Heart left ventricle (tissue), 13 donors: ENCODE data around the gene DNAJB1.

Source experiments
- CTCF ChIP-seq, 12 donors: fragments of 200-600 bp; sonication (generic) in 4 of 12; IDR thresholded peaks; one replicate each; pipeline versions ENCODE4 v1.5.0 to v1.8.0; 2018 to 2022; ENCODE audit warnings: antibody characterized with exemption in 12 of 12, mild to moderate bottlenecking in 5 of 12
- POLR2A ChIP-seq, 2 donors: fragments of 450-650 bp; IDR thresholded peaks; one replicate each; pipeline ENCODE4 v1.6.1; 2017; ENCODE audit warnings: antibody characterized with exemption in 2 of 2, mild to moderate bottlenecking in 2 of 2, moderate library complexity in 2 of 2
- donor health status: ischemic (EF 13 %, LVEDD 7.1; RV severe dilation, severe dysfunction).
- donor health status: DM: no; HTN: yes; CAD: no.
- donor health status: DM: no; HTN: no; CAD: no.
- donor health status: ischemic (EF 25% LVEDD 6.9; RV normal size, moderate dysfunction).
- donor health status: ischemic (EF 25% LVEDD 5.7; RV mildly dilated, moderate dysfunction).
- donor health status: ischemic (EF 35%, LVEDD 5.7; RV mildly dilated, moderate dysfunction).
- donor health status: nonischemic (EF 11% LVEDD 7.7; RV severe dilation, severe dysfunction).
- donor health status: DM: yes; HTN: yes; CAD: no.
- donor health status: PGD.
- donor health status: ischemic (EF 29% LVEDD 5.4; RV normal size, mild dysfunction).
- donor health status: nonischemic (EF 23%, LVEDD 6.1; RV moderate dilation, normal function).

DNA sequence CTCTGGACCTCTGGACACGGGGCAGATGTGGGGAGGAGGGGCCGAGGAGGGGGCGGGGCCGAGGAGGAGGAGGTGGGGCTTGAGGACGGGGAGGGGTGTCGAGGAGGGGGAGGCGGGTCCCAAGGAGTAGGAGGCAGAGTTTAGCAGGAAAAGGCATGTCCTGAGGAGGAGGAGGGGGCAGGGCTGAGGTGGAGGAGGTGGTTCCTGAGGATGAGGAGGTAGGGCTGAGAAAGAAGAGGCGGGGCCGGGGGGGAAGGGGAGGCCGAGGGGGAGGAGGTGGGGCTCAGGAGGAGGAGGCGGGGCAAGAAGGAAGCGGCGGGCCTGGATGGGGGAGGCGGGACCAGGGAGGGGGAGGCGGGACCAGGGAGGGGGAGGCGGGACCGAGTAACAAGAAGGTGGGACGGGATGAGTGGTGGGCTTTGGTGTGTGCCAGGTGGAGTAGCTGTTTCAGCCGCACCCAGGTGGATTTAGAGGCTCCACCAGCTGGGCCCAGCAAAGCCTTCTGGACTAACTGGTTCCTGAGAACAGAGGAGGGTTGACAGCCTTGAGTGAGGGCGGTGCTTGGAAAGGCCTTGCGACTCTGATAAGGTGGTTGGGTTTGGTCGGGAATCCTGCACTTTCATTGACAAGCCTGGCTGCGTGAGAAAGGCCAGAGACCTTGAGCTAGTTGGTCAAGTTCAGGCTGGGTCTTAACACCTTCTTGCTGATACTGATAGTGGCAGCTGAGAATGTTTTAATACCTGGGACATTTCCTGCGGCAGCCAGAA is 18.9 kb upstream of the DNAJB1 start:
- TF ChIP-seq CTCF (IDR thresholded peaks at IDR 0.05) (no peak), POLR2A (IDR thresholded peaks at IDR 0.05) (no peak)
